B cell (primary cell): ENCODE data around the gene CES3. TPM values are rescaled to one million over a fixed set of nuclear protein-coding genes. Genes with fewer than 3 reads are reported as not detected.

Source experiments
- ATAC-seq: fragments of 200-7000 bp; cut with Tn5 transposase; one replicate; pipeline ENCODE4 v1.10.0; 2021; ENCODE audit warnings: low read depth, mild to moderate bottlenecking, moderate number of reproducible peaks, moderate library complexity
- CTCF ChIA-PET: fragments of 350-600 bp; sonication (Branson Sonifier 250); formaldehyde crosslinking; loops from one replicate; lab custom pipeline; 2021; ENCODE audit warnings: antibody characterized with exemption, inconsistent platforms; lab: Charles Lee
- POLR2A ChIA-PET: fragments of 350-600 bp; sonication (Branson Sonifier 250); formaldehyde crosslinking; loops from one replicate; lab custom pipeline; 2021; ENCODE audit warnings: antibody characterized with exemption; lab: Charles Lee
- DNase-seq: peaks from one replicate; pipeline ENCODE4 v3.0.0; 2013
- H2AFZ ChIP-seq: 2 replicates; pipeline ENCODE4 v1.6.1; 2012; ENCODE audit warnings: mild to moderate bottlenecking, low read depth, low read length; ENCODE audit not compliant: insufficient read depth, poor library complexity, severe bottlenecking
- H3K27ac ChIP-seq, 2 donors: 1 replicate in 1 of 2; 2 replicates in 1 of 2; pipeline ENCODE4 v1.5.1; 2012 to 2013; ENCODE audit warnings: low read length in 2 of 2, mild to moderate bottlenecking in 2 of 2, moderate library complexity in 1 of 2
- H3K27me3 ChIP-seq, 4 experiments: fragments of 200-600 bp in 1 of 4; sonication (generic) in 1 of 4; replicated peaks in 1 of 4; 1 replicate in 2 of 4; 2 replicates in 2 of 4; pipeline versions ENCODE4 v1.6.1 to v1.7.0; 2013 to 2016; ENCODE audit warnings: low read length in 3 of 4, mild to moderate bottlenecking in 2 of 4, mixed read lengths in 1 of 4, moderate library complexity in 1 of 4; ENCODE audit not compliant: insufficient read depth in 4 of 4, control insufficient read depth in 3 of 4; ENCODE audit errors: control extremely low read depth in 1 of 4
- H3K36me3 ChIP-seq, 2 experiments: replicated peaks in 1 of 2; 1 replicate in 1 of 2; 2 replicates in 1 of 2; pipeline versions ENCODE4 v1.6.1 to v1.7.1; 2013; ENCODE audit warnings: low read length in 1 of 2; ENCODE audit not compliant: insufficient read depth in 2 of 2, control insufficient read depth in 1 of 2; ENCODE audit errors: control extremely low read depth in 1 of 2, extremely low read depth in 1 of 2
- H3K4me1 ChIP-seq, 2 donors: fragments of 200-600 bp in 1 of 2; sonication (generic) in 1 of 2; 1 replicate in 1 of 2; 2 replicates in 1 of 2; pipeline versions ENCODE4 v1.5.1 to v1.6.1; 2013 to 2017; ENCODE audit warnings: low read length in 2 of 2; ENCODE audit not compliant: control insufficient read depth in 2 of 2, insufficient read depth in 2 of 2
- H3K4me2 ChIP-seq: replicated peaks from 2 replicates; pipeline ENCODE3; 2012; ENCODE audit warnings: mild to moderate bottlenecking, low read depth, low read length; ENCODE audit not compliant: poor library complexity, severe bottlenecking
- H3K4me3 ChIP-seq, 5 experiments: fragments of 200-600 bp in 1 of 5; sonication (generic) in 1 of 5; 1 replicate in 3 of 5; 2 replicates in 2 of 5; pipeline versions ENCODE4 v1.5.1 to v1.7.0; 2011 to 2016; ENCODE audit warnings: low read length in 4 of 5, mild to moderate bottlenecking in 4 of 5, low read depth in 2 of 5, control low read depth in 1 of 5, moderate library complexity in 1 of 5; ENCODE audit not compliant: insufficient read depth in 1 of 5; ENCODE audit errors: control extremely low read depth in 1 of 5, extremely low read depth in 1 of 5
- H3K79me2 ChIP-seq: fragments of 200-600 bp; sonication (generic); one replicate; pipeline ENCODE4 v1.6.0; 2016; ENCODE audit warnings: low read length; ENCODE audit not compliant: control insufficient read depth, insufficient read depth
- H3K9ac ChIP-seq: fragments of 200-600 bp; sonication (generic); 2 replicates; pipeline ENCODE4 v1.6.1; 2017; ENCODE audit warnings: mild to moderate bottlenecking, low read length, moderate library complexity
- H3K9me3 ChIP-seq, 3 donors: one replicate each; pipeline versions ENCODE4 v1.6.1 to v1.7.1; 2013; ENCODE audit warnings: low read length in 2 of 3; ENCODE audit not compliant: control insufficient read depth in 2 of 3, insufficient read depth in 1 of 3; ENCODE audit errors: control extremely low read depth in 1 of 3
- H4K20me1 ChIP-seq: 2 replicates; pipeline ENCODE4 v1.6.0; 2012; ENCODE audit warnings: mild to moderate bottlenecking, low read length; ENCODE audit not compliant: insufficient read depth, control insufficient read depth, poor library complexity, severe bottlenecking
- H3K27ac Mint-ChIP-seq: one replicate; pipeline ENCODE4 v1.8.0; 2021; ENCODE audit warnings: mixed read lengths
- H3K27me3 Mint-ChIP-seq: one replicate; pipeline ENCODE4 v1.8.0; 2021; ENCODE audit warnings: mixed read lengths
- H3K4me1 Mint-ChIP-seq: one replicate; pipeline ENCODE4 v1.8.0; 2021; ENCODE audit warnings: mixed read lengths
- H3K4me3 Mint-ChIP-seq: one replicate; pipeline ENCODE4 v1.8.0; 2021; ENCODE audit warnings: mixed read lengths
- H3K9me3 Mint-ChIP-seq: one replicate; pipeline ENCODE4 v1.8.0; 2022; ENCODE audit warnings: mixed read lengths; ENCODE audit not compliant: insufficient read depth
- EZH2 ChIP-seq: IDR thresholded peaks from 2 replicates; pipeline ENCODE4 v1.6.1; 2012; ENCODE audit warnings: borderline replicate concordance, low read depth, mild to moderate bottlenecking, moderate library complexity, low read length; ENCODE audit not compliant: insufficient read depth, poor library complexity, severe bottlenecking
- WGBS: methylation state at CpG from one replicate; pipeline ENCODE4 v1.1.5; 2013; ENCODE audit warnings: missing lambda C conversion rate; ENCODE audit not compliant: insufficient coverage; 5-methylcytosine and 5-hydroxymethylcytosine counted together
- intact Hi-C: fragments of 100-400 bp; cut with micrococcal nuclease; formaldehyde crosslinking; loops from one replicate; pipeline ENCODE4 v1.10.0; 2022
- polyA plus RNA-seq: library from polyadenylated mRNA; depleted of rRNA; stranded (reverse); fragments of >200 nt; gene quantifications from 2 replicates; pipeline ENCODE4 v1.2.3, GENCODE V29; 2012
- total RNA-seq, 2 donors: library from RNA; stranded (reverse); fragments of 120-200 nt in 1 of 2; gene quantifications; 1 replicate in 1 of 2; 2 replicates in 1 of 2; pipeline versions ENCODE4 v1.2.3 to v1.2.4, GENCODE V29; 2013 to 2022
- TF ChIP-seq, protein P1 (sequence below): fragments of 200-600 bp; IDR thresholded peaks from one replicate; pipeline ENCODE4 v1.8.0; 2022; ENCODE audit warnings: antibody characterized with exemption, mild to moderate bottlenecking

CES3 gene
- total and polyA plus RNA-seq, 2 donors (not counting 1 experiment from before 2014, with no cell fraction given): 0.25 to 0.42 TPM

DNA sequence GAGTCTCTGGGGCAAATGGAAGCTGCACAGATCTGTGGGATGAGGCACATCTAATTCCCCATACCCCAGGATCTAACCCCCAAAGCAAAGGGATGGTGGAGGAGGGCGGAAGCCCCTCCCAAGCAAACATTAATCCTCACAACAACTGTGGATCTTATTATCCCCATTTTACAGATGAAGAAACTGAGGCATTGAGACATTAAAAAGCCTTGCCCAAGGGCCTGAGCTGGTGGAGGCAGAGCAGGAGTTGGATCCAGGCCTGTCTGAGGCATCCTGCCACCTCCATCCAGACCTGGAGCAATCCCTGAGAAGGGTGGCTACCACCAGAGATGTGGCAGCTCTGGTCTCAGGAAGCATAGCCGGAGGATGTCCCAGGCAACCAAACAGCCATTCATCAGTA is 50.2 kb downstream of the CES3 start:
- H3K79me2 ChIP-seq: no peaks in the 10 kb centered on the region
- H3K9ac ChIP-seq: no peak overlapping the region
- H3K27ac ChIP-seq: no peak overlapping the region
- no peak overlapping the region for H2AFZ ChIP-seq
- CTCF ChIA-PET: no interaction called here
- TF ChIP-seq, protein P1, sequence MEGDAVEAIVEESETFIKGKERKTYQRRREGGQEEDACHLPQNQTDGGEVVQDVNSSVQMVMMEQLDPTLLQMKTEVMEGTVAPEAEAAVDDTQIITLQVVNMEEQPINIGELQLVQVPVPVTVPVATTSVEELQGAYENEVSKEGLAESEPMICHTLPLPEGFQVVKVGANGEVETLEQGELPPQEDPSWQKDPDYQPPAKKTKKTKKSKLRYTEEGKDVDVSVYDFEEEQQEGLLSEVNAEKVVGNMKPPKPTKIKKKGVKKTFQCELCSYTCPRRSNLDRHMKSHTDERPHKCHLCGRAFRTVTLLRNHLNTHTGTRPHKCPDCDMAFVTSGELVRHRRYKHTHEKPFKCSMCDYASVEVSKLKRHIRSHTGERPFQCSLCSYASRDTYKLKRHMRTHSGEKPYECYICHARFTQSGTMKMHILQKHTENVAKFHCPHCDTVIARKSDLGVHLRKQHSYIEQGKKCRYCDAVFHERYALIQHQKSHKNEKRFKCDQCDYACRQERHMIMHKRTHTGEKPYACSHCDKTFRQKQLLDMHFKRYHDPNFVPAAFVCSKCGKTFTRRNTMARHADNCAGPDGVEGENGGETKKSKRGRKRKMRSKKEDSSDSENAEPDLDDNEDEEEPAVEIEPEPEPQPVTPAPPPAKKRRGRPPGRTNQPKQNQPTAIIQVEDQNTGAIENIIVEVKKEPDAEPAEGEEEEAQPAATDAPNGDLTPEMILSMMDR: no peak
- TF ChIP-seq EZH2: no peak
- Mint-ChIP-seq H3K4me3 (no peak overlapping the region), H3K9me3 (no peaks in the 10 kb centered on the region), H3K4me1 (peaks cover 2% of the 10 kb centered on the region), H3K27me3 (peaks cover 6% of the 10 kb centered on the region), H3K27ac (no peak overlapping the region)
- WGBS: 95% methylated on average over 1 of the region's 2 CpGs
- POLR2A ChIA-PET: no interaction called here
- ATAC-seq: no peak
- peaks cover 0 to 16% (median 7%) of the 10 kb centered on the region in 4 experiments for H3K27me3 ChIP-seq
- DNase-seq: no peak
- no peak overlapping the region for H3K4me2 ChIP-seq
- H3K4me3 ChIP-seq: no peak overlapping the region
- peaks cover 12 to 13% of the 10 kb centered on the region in 2 donors for H3K4me1 ChIP-seq
- intact Hi-C loops: no loop called here
- no peaks in the 10 kb centered on the region for H3K9me3 ChIP-seq
- no peaks in the 10 kb centered on the region for H3K36me3 ChIP-seq
- H4K20me1 ChIP-seq: no peaks in the 10 kb centered on the region

DNA sequence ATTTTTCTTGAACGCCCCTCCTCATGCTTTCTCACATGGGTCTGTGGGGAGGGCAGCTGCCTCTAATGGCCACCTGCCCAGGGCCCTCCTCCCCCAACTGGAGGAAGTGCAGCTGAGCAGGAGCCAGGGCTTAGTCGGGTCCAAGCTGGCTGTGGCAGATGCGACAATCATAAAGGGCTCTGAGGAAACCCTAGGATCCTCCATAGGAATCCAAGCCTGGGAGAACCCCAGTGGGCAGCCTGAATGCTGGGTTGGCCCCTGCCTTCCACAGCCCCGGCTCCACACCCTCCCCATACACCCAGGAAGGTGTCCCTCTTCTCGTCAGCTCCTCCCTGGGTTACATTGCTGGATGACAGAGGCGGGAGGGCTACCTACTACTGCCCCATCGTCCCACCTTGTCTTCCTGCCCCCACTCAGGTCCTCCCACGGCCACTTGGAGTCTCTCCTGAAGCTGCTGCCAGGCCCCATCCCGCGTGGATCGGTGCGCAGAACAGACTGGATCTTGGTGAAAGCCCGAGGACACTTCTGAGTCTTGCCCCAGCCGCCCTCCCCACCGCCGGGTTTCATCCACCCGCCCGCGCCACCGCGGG is 52.3 kb downstream of the CES3 start:
- no peaks in the 10 kb centered on the region for H3K9me3 ChIP-seq

More for the DNA sequence above, 52.3 kb downstream of the CES3 start:
- H3K27me3 Mint-ChIP-seq: peaks cover 6% of the 10 kb centered on the region
- POLR2A ChIA-PET: interaction anchor here (0.6 to 1.0 kb wide), 3 partner anchors 13 to 234 kb away, joined by 3 to 4 read pairs (median 3); partner anchors contain the start of gene FHOD1
- H3K9me3 Mint-ChIP-seq: no peaks in the 10 kb centered on the region
- Histone ChIP-seq H3K9ac (peak overlapping the region; percentile 68), H3K4me2 (peak overlapping the region; percentile 99), H2AFZ (peak overlapping the region; percentile 79), H3K79me2 (no peaks in the 10 kb centered on the region), H3K4me1 (peaks cover 12 to 13% of the 10 kb centered on the region in 2 donors), H3K4me3 (peak overlapping the region in 4 of 5 experiments; percentile 23 to 57 (median 52)), H3K27me3 (peaks cover 0 to 16% (median 7%) of the 10 kb centered on the region in 4 experiments), H4K20me1 (no peaks in the 10 kb centered on the region), H3K27ac (no peak overlapping the region), H3K36me3 (no peaks in the 10 kb centered on the region)
- CTCF ChIA-PET: interaction anchor here (1.8 to 2.7 kb wide), 3 partner anchors 15 to 172 kb away, joined by 7 to 13 read pairs (median 10); partner anchors contain the start of gene CBFB
- peaks cover 2% of the 10 kb centered on the region for H3K4me1 Mint-ChIP-seq
- DNase-seq (no peak), ATAC-seq (no peak)
- H3K4me3 Mint-ChIP-seq: peak overlapping the region; percentile 51
- no peak for TF ChIP-seq EZH2
- TF ChIP-seq, protein P1: no peak
- H3K27ac Mint-ChIP-seq: no peak overlapping the region
- intact Hi-C loops: no loop called here
- 11% methylated on average over 21 of the region's 21 CpGs for WGBS
